SU-DHL-6 (cell line): Measurements from ENCODE around the gene ZNF189.

Experiments
- EZH2phosphoT487 ChIP-seq: fragments of 200-600 bp; sonication (generic), shearing (Covaris generic); conservative IDR thresholded peaks from 2 replicates; pipeline ENCODE4 v1.6.1; 2018; ENCODE audit warnings: mild to moderate bottlenecking, antibody characterized with exemption, low read length, moderate library complexity, mixed read lengths
- TF ChIP-seq, protein P1 (sequence below): fragments of 200-600 bp; sonication (generic); IDR thresholded peaks from one replicate; pipeline ENCODE4 v1.5.1; 2017; ENCODE audit warnings: antibody characterized with exemption, mild to moderate bottlenecking, low read length, moderate library complexity; ENCODE audit not compliant: insufficient read depth, poor library complexity, severe bottlenecking

- TF ChIP-seq, protein P1, sequence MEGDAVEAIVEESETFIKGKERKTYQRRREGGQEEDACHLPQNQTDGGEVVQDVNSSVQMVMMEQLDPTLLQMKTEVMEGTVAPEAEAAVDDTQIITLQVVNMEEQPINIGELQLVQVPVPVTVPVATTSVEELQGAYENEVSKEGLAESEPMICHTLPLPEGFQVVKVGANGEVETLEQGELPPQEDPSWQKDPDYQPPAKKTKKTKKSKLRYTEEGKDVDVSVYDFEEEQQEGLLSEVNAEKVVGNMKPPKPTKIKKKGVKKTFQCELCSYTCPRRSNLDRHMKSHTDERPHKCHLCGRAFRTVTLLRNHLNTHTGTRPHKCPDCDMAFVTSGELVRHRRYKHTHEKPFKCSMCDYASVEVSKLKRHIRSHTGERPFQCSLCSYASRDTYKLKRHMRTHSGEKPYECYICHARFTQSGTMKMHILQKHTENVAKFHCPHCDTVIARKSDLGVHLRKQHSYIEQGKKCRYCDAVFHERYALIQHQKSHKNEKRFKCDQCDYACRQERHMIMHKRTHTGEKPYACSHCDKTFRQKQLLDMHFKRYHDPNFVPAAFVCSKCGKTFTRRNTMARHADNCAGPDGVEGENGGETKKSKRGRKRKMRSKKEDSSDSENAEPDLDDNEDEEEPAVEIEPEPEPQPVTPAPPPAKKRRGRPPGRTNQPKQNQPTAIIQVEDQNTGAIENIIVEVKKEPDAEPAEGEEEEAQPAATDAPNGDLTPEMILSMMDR = no peak
- no peak for TF ChIP-seq EZH2phosphoT487
Observed at GRCh38 chr9:101393135-101393534, 5.5 kb upstream of the ZNF189 start.
